Neural progenitor cell (in vitro differentiated cells): Measurements from ENCODE around the gene IQSEC1. TPM values are rescaled to one million over a fixed set of nuclear protein-coding genes. Genes with fewer than 3 reads are reported as not detected.

Source experiments
- DNase-seq: peaks from one replicate; pipeline ENCODE4 v3.0.0-alpha.2; 2016; ENCODE audit warnings: low spot score
- H2AFZ ChIP-seq: fragments of 200-600 bp; sonication (generic); replicated peaks from 2 replicates; pipeline ENCODE4 v1.6.1; 2016; ENCODE audit warnings: antibody characterized with exemption
- H3F3A ChIP-seq: fragments of 200-600 bp; sonication (generic); 2 replicates; pipeline ENCODE4 v1.6.1; 2016; ENCODE audit warnings: antibody characterized with exemption, low read depth
- H3K27ac ChIP-seq: fragments of 200-600 bp; sonication (generic); 2 replicates; pipeline ENCODE4 v1.5.1; 2016; ENCODE audit warnings: mild to moderate bottlenecking
- H3K27me3 ChIP-seq: fragments of 200-600 bp; sonication (generic); 2 replicates; pipeline ENCODE4 v1.6.1; 2016; ENCODE audit warnings: mild to moderate bottlenecking, moderate library complexity
- H3K36me3 ChIP-seq: fragments of 200-600 bp; sonication (generic); 2 replicates; pipeline ENCODE4 v1.5.1; 2016
- H3K4me1 ChIP-seq: fragments of 200-600 bp; sonication (generic); 2 replicates; pipeline ENCODE4 v1.6.1; 2016; ENCODE audit warnings: mixed run types
- H3K4me2 ChIP-seq: fragments of 200-600 bp; sonication (generic); 2 replicates; pipeline ENCODE4 v1.6.1; 2016
- H3K4me3 ChIP-seq: fragments of 200-600 bp; sonication (generic); 2 replicates; pipeline ENCODE4 v1.5.1; 2016
- H3K79me2 ChIP-seq: fragments of 200-600 bp; sonication (generic); 2 replicates; pipeline ENCODE4 v1.6.1; 2016; ENCODE audit warnings: low read depth
- H3K9ac ChIP-seq: fragments of 200-600 bp; sonication (generic); 2 replicates; pipeline ENCODE4 v1.6.1; 2016
- H3K9me3 ChIP-seq: fragments of 200-600 bp; sonication (generic); 2 replicates; pipeline ENCODE4 v1.5.1; 2016; ENCODE audit warnings: low read depth
- H4K20me1 ChIP-seq: fragments of 200-600 bp; sonication (generic); 2 replicates; pipeline ENCODE4 v1.6.1; 2016; ENCODE audit warnings: low read depth
- H3K27ac Mint-ChIP-seq: 3 replicates; pipeline ENCODE4 v1.8.0; 2021; ENCODE audit warnings: mixed read lengths
- H3K27me3 Mint-ChIP-seq: 2 replicates; pipeline ENCODE4 v1.8.0; 2022; ENCODE audit warnings: low read depth, mild to moderate bottlenecking, inconsistent platforms, moderate library complexity, mixed read lengths; ENCODE audit not compliant: insufficient read depth
- H3K36me3 Mint-ChIP-seq: 3 replicates; pipeline ENCODE4 v1.8.0; 2021; ENCODE audit warnings: mixed read lengths
- H3K4me1 Mint-ChIP-seq: 3 replicates; pipeline ENCODE4 v1.8.0; 2021; ENCODE audit warnings: mixed read lengths
- H3K4me3 Mint-ChIP-seq: 3 replicates; pipeline ENCODE4 v1.8.0; 2021; ENCODE audit warnings: mild to moderate bottlenecking, moderate library complexity, mixed read lengths
- H3K9me3 Mint-ChIP-seq: 3 replicates; pipeline ENCODE4 v1.8.0; 2020; ENCODE audit warnings: mixed read lengths
- EZH2 ChIP-seq: fragments of 200-600 bp; sonication (generic); IDR thresholded peaks from 2 replicates; pipeline ENCODE4 v1.6.1; 2017; ENCODE audit warnings: antibody characterized with exemption, mild to moderate bottlenecking, moderate library complexity
- EZH2phosphoT487 ChIP-seq: fragments of 200-600 bp; sonication (generic); IDR thresholded peaks from 2 replicates; pipeline ENCODE4 v1.6.1; 2017; ENCODE audit warnings: antibody characterized with exemption
- total RNA-seq: library from RNA; depleted of rRNA; stranded (reverse); fragments of >200 nt; gene quantifications from 2 replicates; pipeline ENCODE4 v1.2.3, GENCODE V29; 2015; ENCODE audit warnings: low replicate concordance
- TF ChIP-seq, protein P1 (sequence below): fragments of 200-600 bp; sonication (generic); IDR thresholded peaks from 2 replicates; pipeline ENCODE4 v1.5.1; 2017; ENCODE audit warnings: antibody characterized with exemption, mild to moderate bottlenecking

IQSEC1 gene
- total RNA-seq, 1 donor from 2014 or later = 8.9 TPM

DNA sequence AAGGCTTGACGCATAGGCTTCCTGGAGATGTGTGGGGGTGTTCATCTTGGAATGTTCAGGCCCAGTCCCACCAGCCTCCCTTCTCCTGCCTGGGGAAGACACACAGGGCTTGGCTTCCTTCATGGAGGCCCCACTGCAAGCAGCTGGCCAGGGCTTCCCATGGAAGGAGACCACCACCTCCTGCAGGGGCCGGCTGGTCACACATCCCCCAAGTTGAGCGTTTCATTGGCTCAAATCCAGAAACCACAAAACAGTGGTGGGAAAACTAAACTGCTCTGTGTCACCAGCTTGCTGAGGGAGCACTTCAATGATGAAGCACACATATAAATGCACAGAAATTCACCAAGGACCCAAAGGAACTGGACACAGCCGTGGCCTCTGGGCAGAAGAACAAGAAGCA lies 8.3 kb downstream of the IQSEC1 start:
- no peak overlapping the region for H3K27ac Mint-ChIP-seq
- peaks cover 24% of the 10 kb centered on the region for H3K4me1 Mint-ChIP-seq
- no peaks in the 10 kb centered on the region for H4K20me1 ChIP-seq
- no peaks in the 10 kb centered on the region for H3F3A ChIP-seq
- H3K27ac ChIP-seq = no peak overlapping the region
- no peaks in the 10 kb centered on the region for H3K9me3 ChIP-seq
- H3K36me3 Mint-ChIP-seq = no peaks in the 10 kb centered on the region
- no peak overlapping the region for H2AFZ ChIP-seq
- no peaks in the 10 kb centered on the region for H3K36me3 ChIP-seq
- H3K27me3 Mint-ChIP-seq = peaks cover 13% of the 10 kb centered on the region
- no peaks in the 10 kb centered on the region for H3K4me1 ChIP-seq
- no peak for TF ChIP-seq EZH2phosphoT487
- no peak for TF ChIP-seq EZH2
- TF ChIP-seq, protein P1, sequence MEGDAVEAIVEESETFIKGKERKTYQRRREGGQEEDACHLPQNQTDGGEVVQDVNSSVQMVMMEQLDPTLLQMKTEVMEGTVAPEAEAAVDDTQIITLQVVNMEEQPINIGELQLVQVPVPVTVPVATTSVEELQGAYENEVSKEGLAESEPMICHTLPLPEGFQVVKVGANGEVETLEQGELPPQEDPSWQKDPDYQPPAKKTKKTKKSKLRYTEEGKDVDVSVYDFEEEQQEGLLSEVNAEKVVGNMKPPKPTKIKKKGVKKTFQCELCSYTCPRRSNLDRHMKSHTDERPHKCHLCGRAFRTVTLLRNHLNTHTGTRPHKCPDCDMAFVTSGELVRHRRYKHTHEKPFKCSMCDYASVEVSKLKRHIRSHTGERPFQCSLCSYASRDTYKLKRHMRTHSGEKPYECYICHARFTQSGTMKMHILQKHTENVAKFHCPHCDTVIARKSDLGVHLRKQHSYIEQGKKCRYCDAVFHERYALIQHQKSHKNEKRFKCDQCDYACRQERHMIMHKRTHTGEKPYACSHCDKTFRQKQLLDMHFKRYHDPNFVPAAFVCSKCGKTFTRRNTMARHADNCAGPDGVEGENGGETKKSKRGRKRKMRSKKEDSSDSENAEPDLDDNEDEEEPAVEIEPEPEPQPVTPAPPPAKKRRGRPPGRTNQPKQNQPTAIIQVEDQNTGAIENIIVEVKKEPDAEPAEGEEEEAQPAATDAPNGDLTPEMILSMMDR = no peak
- H3K4me2 ChIP-seq = no peak overlapping the region
- no peak for DNase-seq
- H3K4me3 Mint-ChIP-seq = no peak overlapping the region
- no peaks in the 10 kb centered on the region for H3K79me2 ChIP-seq
- no peak overlapping the region for H3K4me3 ChIP-seq
- H3K9me3 Mint-ChIP-seq = no peaks in the 10 kb centered on the region
- no peaks in the 10 kb centered on the region for H3K27me3 ChIP-seq
- H3K9ac ChIP-seq = no peak overlapping the region

DNA sequence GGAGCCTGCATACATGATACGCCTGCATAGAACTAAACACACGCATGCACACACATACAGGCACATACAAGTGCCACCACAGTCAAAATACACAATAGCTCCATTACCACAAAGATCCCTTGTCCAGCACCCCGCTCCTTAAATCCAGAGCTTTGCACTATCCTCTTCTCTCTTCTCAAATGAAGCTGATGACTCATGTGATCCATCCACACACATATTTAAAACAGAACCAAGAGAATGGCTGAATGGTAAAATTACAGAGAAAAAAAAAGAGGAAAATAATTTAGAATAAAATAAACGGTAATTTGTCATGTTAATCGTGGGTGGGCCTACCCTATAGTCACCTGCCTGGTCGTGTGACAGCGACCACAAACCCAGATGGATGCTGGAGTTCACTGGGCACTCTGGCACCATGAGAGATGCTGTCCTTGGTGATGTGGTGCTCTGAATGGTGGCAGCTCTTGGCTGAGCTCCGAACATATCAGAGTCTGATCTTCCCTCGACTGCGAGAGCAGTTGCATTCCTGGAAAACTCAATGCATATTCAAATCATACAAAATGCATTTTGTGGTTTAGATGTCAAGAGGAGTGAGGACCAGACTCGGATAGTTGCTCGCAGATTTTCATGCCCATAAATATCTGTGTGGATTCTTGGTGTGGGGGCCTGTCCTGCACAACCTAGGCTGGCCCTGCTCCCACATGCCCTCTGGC lies 8.9 kb downstream of the IQSEC1 start:
- H3K4me2 ChIP-seq = no peak overlapping the region

DNA sequence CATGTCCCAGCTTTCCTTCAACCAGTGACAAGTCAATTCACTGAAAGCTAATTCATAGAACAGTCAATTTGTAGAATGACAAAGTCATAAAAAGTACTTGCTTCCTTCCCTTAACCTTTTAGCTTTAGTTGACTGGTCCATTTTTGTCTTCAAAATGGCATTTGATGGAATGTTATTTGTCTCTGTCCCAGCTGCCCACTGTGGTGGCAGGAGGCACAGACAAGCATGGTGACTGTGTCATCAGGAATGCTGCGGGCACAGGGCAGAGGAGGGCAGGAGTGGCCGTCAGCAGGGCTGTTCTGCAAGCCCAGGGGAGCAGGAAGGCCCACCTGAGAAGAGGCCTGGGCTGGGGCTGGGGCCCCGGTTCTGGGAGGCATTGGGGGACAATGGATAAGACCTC lies 10.0 kb downstream of the IQSEC1 start:
- no peak overlapping the region for H3K4me3 ChIP-seq
- no peaks in the 10 kb centered on the region for H3F3A ChIP-seq
- no peak overlapping the region for H2AFZ ChIP-seq
- H3K9me3 Mint-ChIP-seq = no peaks in the 10 kb centered on the region
- H3K36me3 Mint-ChIP-seq = no peaks in the 10 kb centered on the region
- H3K4me3 Mint-ChIP-seq = no peak overlapping the region
- peaks cover under 1% of the 10 kb centered on the region for H4K20me1 ChIP-seq
- TF ChIP-seq EZH2phosphoT487 (no peak), EZH2 (no peak)
- TF ChIP-seq, protein P1 = no peak
- no peaks in the 10 kb centered on the region for H3K9me3 ChIP-seq
- no peaks in the 10 kb centered on the region for H3K79me2 ChIP-seq
- H3K27ac ChIP-seq = no peak overlapping the region
- H3K36me3 ChIP-seq = no peaks in the 10 kb centered on the region
- no peak overlapping the region for H3K9ac ChIP-seq
- no peak overlapping the region for H3K4me2 ChIP-seq
- peaks cover 2% of the 10 kb centered on the region for H3K4me1 ChIP-seq
- H3K27ac Mint-ChIP-seq = no peak overlapping the region
- H3K27me3 ChIP-seq = no peaks in the 10 kb centered on the region
- H3K27me3 Mint-ChIP-seq = peaks cover 14% of the 10 kb centered on the region
- peaks cover 19% of the 10 kb centered on the region for H3K4me1 Mint-ChIP-seq
- DNase-seq = no peak

More for the DNA sequence above, 8.9 kb downstream of the IQSEC1 start:
- DNase-seq = no peak
- Histone ChIP-seq H3K27ac (no peak overlapping the region), H3K79me2 (no peaks in the 10 kb centered on the region), H3K4me3 (no peak overlapping the region), H4K20me1 (no peaks in the 10 kb centered on the region), H3F3A (no peaks in the 10 kb centered on the region), H3K4me1 (no peaks in the 10 kb centered on the region), H3K9ac (no peak overlapping the region), H3K27me3 (no peaks in the 10 kb centered on the region), H2AFZ (no peak overlapping the region), H3K36me3 (no peaks in the 10 kb centered on the region), H3K9me3 (no peaks in the 10 kb centered on the region)
- Mint-ChIP-seq H3K27ac (no peak overlapping the region), H3K27me3 (peaks cover 14% of the 10 kb centered on the region), H3K9me3 (no peaks in the 10 kb centered on the region), H3K4me1 (peaks cover 19% of the 10 kb centered on the region), H3K4me3 (no peak overlapping the region), H3K36me3 (no peaks in the 10 kb centered on the region)
- TF ChIP-seq EZH2 = no peak
- TF ChIP-seq, protein P1 = no peak
- no peak for TF ChIP-seq EZH2phosphoT487
